ENCODE data around the gene AP5Z1.

- TF ChIP-seq, protein P1, sequence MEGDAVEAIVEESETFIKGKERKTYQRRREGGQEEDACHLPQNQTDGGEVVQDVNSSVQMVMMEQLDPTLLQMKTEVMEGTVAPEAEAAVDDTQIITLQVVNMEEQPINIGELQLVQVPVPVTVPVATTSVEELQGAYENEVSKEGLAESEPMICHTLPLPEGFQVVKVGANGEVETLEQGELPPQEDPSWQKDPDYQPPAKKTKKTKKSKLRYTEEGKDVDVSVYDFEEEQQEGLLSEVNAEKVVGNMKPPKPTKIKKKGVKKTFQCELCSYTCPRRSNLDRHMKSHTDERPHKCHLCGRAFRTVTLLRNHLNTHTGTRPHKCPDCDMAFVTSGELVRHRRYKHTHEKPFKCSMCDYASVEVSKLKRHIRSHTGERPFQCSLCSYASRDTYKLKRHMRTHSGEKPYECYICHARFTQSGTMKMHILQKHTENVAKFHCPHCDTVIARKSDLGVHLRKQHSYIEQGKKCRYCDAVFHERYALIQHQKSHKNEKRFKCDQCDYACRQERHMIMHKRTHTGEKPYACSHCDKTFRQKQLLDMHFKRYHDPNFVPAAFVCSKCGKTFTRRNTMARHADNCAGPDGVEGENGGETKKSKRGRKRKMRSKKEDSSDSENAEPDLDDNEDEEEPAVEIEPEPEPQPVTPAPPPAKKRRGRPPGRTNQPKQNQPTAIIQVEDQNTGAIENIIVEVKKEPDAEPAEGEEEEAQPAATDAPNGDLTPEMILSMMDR (IDR thresholded peaks at IDR 0.05; ENCODE audit: low read length) = no peak
- TF ChIP-seq EZH2 (IDR thresholded peaks at IDR 0.05; ENCODE audit: borderline replicate concordance, low read length) = no peak
Observed at GRCh38 chr7:4748231-4748681, 27.2 kb upstream of the AP5Z1 start.

Measured in OCI-LY1 (cell line).